Sigmoid colon (tissue), 7 donors: Measurements from ENCODE around the gene BAX. TPM values are rescaled to one million over a fixed set of nuclear protein-coding genes. Genes with fewer than 3 reads are reported as not detected.

Experiments
- DNase-seq: peaks from one replicate; pipeline ENCODE4 v3.0.0-alpha.2; 2019
- H3K27ac ChIP-seq, 4 donors: fragments of 200-600 bp; sonication (generic); one replicate each; pipeline ENCODE4 v1.5.1; 2016 to 2019; ENCODE audit warnings: mild to moderate bottlenecking in 1 of 4
- H3K27me3 ChIP-seq, 3 donors: fragments of 200-600 bp; sonication (generic); one replicate each; pipeline ENCODE4 v1.5.1; 2019; ENCODE audit warnings: mild to moderate bottlenecking in 1 of 3
- H3K36me3 ChIP-seq, 4 donors: fragments of 200-600 bp; sonication (generic); one replicate each; pipeline ENCODE4 v1.5.1; 2016 to 2019
- H3K4me1 ChIP-seq, 4 donors: fragments of 200-600 bp; sonication (generic); one replicate each; pipeline ENCODE4 v1.5.1; 2017 to 2019
- H3K4me3 ChIP-seq, 4 donors: fragments of 200-600 bp; sonication (generic); one replicate each; pipeline ENCODE4 v1.5.1; 2017 to 2019; ENCODE audit warnings: mild to moderate bottlenecking in 2 of 4, moderate library complexity in 1 of 4
- H3K9me3 ChIP-seq, 4 donors: fragments of 200-600 bp in 3 of 4; sonication (generic) in 3 of 4; one replicate each; pipeline versions ENCODE4 v1.5.1 to v1.6.1; 2013 to 2019
- CTCF ChIP-seq, 4 experiments: fragments of 450-650 bp in 3 of 4; fragments of 200-600 bp in 1 of 4; IDR thresholded peaks; one replicate each; pipeline ENCODE4 v1.5.1; 2016 to 2019; ENCODE audit warnings: antibody characterized with exemption in 4 of 4, mild to moderate bottlenecking in 3 of 4, moderate library complexity in 2 of 4
- EP300 ChIP-seq, 4 donors: sonication (generic); formaldehyde crosslinking; IDR thresholded peaks; one replicate each; pipeline ENCODE4 v1.6.1; 2017; ENCODE audit warnings: antibody characterized with exemption in 4 of 4
- POLR2A ChIP-seq, 2 donors: fragments of 450-650 bp; IDR thresholded peaks; one replicate each; pipeline ENCODE4 v1.6.1; 2016; ENCODE audit warnings: antibody characterized with exemption in 2 of 2, mild to moderate bottlenecking in 2 of 2, moderate library complexity in 2 of 2
- POLR2AphosphoS5 ChIP-seq, 4 donors: sonication (generic); formaldehyde crosslinking; IDR thresholded peaks; one replicate each; pipeline ENCODE4 v1.6.1; 2017; ENCODE audit warnings: antibody characterized with exemption in 4 of 4
- WGBS, 2 donors: extraction: QIAGEN DNeasy Blood & Tissue Kit; methylation state at CpG; one replicate each; pipeline ENCODE4 v1.1.7; 2013; 5-methylcytosine and 5-hydroxymethylcytosine counted together
- intact Hi-C: fragments of 100-400 bp; cut with DNase I; formaldehyde crosslinking; loops from one replicate; pipeline ENCODE4 v1.15.1; 2023
- polyA plus RNA-seq, 3 donors: library from polyadenylated mRNA; stranded (reverse); fragments of 200-250 nt; gene quantifications; one replicate each; pipeline ENCODE4 v1.2.3, GENCODE V29; 2013
- total RNA-seq, 4 donors: library from RNA; depleted of rRNA; stranded (reverse); fragments of >200 nt; gene quantifications; one replicate each; pipeline ENCODE4 v1.1.0, GENCODE V29; 2016
- donor health status: healthy with polysubstance abuse.
- donor health status: Bipolar disorder and iron deficiency.
- donor health status: healthy.

BAX gene
- total and polyA plus RNA-seq, 7 donors: 17.9 to 216 (median 61.5) TPM

GRCh38 chr19:48946463-48947257 is 8.0 kb upstream of the BAX start:
- intact Hi-C loops: no loop called here
- no peak overlapping the region for H3K4me3 ChIP-seq
- H3K9me3 ChIP-seq: no peaks in the 10 kb centered on the region
- no peaks in the 10 kb centered on the region for H3K27me3 ChIP-seq
- H3K36me3 ChIP-seq: no peaks in the 10 kb centered on the region
- DNase-seq: no peak
- H3K27ac ChIP-seq: no peak overlapping the region
- no peak for TF ChIP-seq EP300 (IDR thresholded peaks at IDR 0.05)
- TF ChIP-seq CTCF (IDR thresholded peaks at IDR 0.05): no peak
- no peaks in the 10 kb centered on the region for H3K4me1 ChIP-seq
- WGBS, 2 donors: 46 to 66% methylated on average over 9 of the region's 9 CpGs

GRCh38 chr19:48947258-48947542 is 7.5 kb upstream of the BAX start:
- H3K27ac ChIP-seq: no peak overlapping the region

GRCh38 chr19:48950159-48950558 is 4.5 kb upstream of the BAX start:
- H3K9me3 ChIP-seq: no peaks in the 10 kb centered on the region
- H3K36me3 ChIP-seq: no peaks in the 10 kb centered on the region
- WGBS, 2 donors: 69 to 91% methylated on average over 3 of the region's 3 CpGs
- no peak overlapping the region for H3K27ac ChIP-seq
- DNase-seq: no peak
- intact Hi-C loops: loop anchor here (5.0 kb wide), 1 partner anchor 48 kb away; the partner anchor contains the start of gene NUCB1
- no peak overlapping the region for H3K4me3 ChIP-seq
- peaks cover 0 to 7% (median 2%) of the 10 kb centered on the region in 4 donors for H3K4me1 ChIP-seq
- TF ChIP-seq POLR2A (IDR thresholded peaks at IDR 0.05) (no peak), POLR2AphosphoS5 (IDR thresholded peaks at IDR 0.05) (no peak), CTCF (IDR thresholded peaks at IDR 0.05) (no peak), EP300 (IDR thresholded peaks at IDR 0.05) (no peak)
- no peaks in the 10 kb centered on the region for H3K27me3 ChIP-seq

More at GRCh38 chr19:48947258-48947542, 7.5 kb upstream of the BAX start:
- Histone ChIP-seq H3K4me1 (no peaks in the 10 kb centered on the region), H3K27me3 (no peaks in the 10 kb centered on the region), H3K4me3 (no peak overlapping the region), H3K9me3 (no peaks in the 10 kb centered on the region), H3K36me3 (no peaks in the 10 kb centered on the region)
- 92 to 98% methylated on average over 3 of the region's 3 CpGs for WGBS, 2 donors
- intact Hi-C loops: no loop called here
- no peak for DNase-seq
- TF ChIP-seq EP300 (IDR thresholded peaks at IDR 0.05) (no peak), POLR2AphosphoS5 (IDR thresholded peaks at IDR 0.05) (no peak), CTCF (IDR thresholded peaks at IDR 0.05) (no peak), POLR2A (IDR thresholded peaks at IDR 0.05) (no peak)

GRCh38 chr19:48950830-48951519 is 3.7 kb upstream of the BAX start:
- intact Hi-C loops: loop anchor here (5.0 kb wide), 1 partner anchor 49 kb away; the partner anchor contains the start of gene NUCB1
- WGBS, 2 donors: 27 to 53% methylated on average over 9 of the region's 9 CpGs
- no peaks in the 10 kb centered on the region for H3K9me3 ChIP-seq
- no peak for DNase-seq
- H3K4me3 ChIP-seq: no peak overlapping the region
- H3K4me1 ChIP-seq: peaks cover 0 to 15% (median 10%) of the 10 kb centered on the region in 4 donors
- no peaks in the 10 kb centered on the region for H3K27me3 ChIP-seq
- TF ChIP-seq EP300 (IDR thresholded peaks at IDR 0.05) (no peak), POLR2A (IDR thresholded peaks at IDR 0.05) (no peak), CTCF (IDR thresholded peaks at IDR 0.05) (no peak), POLR2AphosphoS5 (IDR thresholded peaks at IDR 0.05) (no peak)
- H3K27ac ChIP-seq: no peak overlapping the region
- no peaks in the 10 kb centered on the region for H3K36me3 ChIP-seq
